ENCODE data around the gene NLRP4.

The NLRP4 gene

GRCh38 chr19:55836340-55836739, at the start of gene NLRP4:
NLRP4 (plus strand) TSS chr19:55836540; CDS start chr19:55852081, 15,541 bp downstream.
- no peak for DNase-seq (ENCODE audit: low read depth)

GRCh38 chr19:55795021-55795420, 41.3 kb upstream of the NLRP4 start:
- DNase-seq (ENCODE audit: low read depth), result no peak

- DNase-seq (ENCODE audit: low read depth), result no peak
Measured at GRCh38 chr19:55801416-55801815, 34.9 kb upstream of the NLRP4 start.

GRCh38 chr19:55802281-55802680, 34.1 kb upstream of the NLRP4 start:
- DNase-seq (ENCODE audit: low read depth), result no peak

GRCh38 chr19:55809381-55810058, 26.8 kb upstream of the NLRP4 start:
- no peak for DNase-seq (ENCODE audit: low read depth)

GRCh38 chr19:55811340-55811739, 25.0 kb upstream of the NLRP4 start:
- DNase-seq (ENCODE audit: low read depth), result no peak

- DNase-seq (ENCODE audit: low read depth), result no peak
Measured at GRCh38 chr19:55812449-55812848, 23.9 kb upstream of the NLRP4 start.

- no peak for DNase-seq (ENCODE audit: low read depth)
Measured at GRCh38 chr19:55813906-55814305, 22.4 kb upstream of the NLRP4 start.

GRCh38 chr19:55820037-55820436, 16.3 kb upstream of the NLRP4 start:
- DNase-seq (ENCODE audit: low read depth), result no peak

GRCh38 chr19:55830656-55831055, 5.7 kb upstream of the NLRP4 start:
- DNase-seq (ENCODE audit: low read depth), result no peak

- no peak for DNase-seq (ENCODE audit: low read depth)
Measured at GRCh38 chr19:55831846-55832245, 4.5 kb upstream of the NLRP4 start, which contains the start of gene NLRP11. NLRP11 (minus strand) TSS chr19:55831999; CDS start chr19:55818174, 13,825 bp downstream.

GRCh38 chr19:55832676-55833075, 3.7 kb upstream of the NLRP4 start:
- DNase-seq (ENCODE audit: low read depth), result no peak

- no peak for DNase-seq (ENCODE audit: low read depth)
Measured at GRCh38 chr19:55838251-55838650, 1.9 kb downstream of the NLRP4 start.

- DNase-seq (ENCODE audit: low read depth), result no peak
Measured at GRCh38 chr19:55838906-55839305, 2.6 kb downstream of the NLRP4 start.

GRCh38 chr19:55855160-55855559, 18.8 kb downstream of the NLRP4 start:
- no peak for DNase-seq (ENCODE audit: low read depth)

GRCh38 chr19:55857149-55857548, 20.8 kb downstream of the NLRP4 start:
- no peak for DNase-seq (ENCODE audit: low read depth)

- DNase-seq (ENCODE audit: low read depth), result no peak
Measured at GRCh38 chr19:55857974-55858373, 21.6 kb downstream of the NLRP4 start.

GRCh38 chr19:55858401-55858800, 22.1 kb downstream of the NLRP4 start:
- DNase-seq (ENCODE audit: low read depth), result no peak

GRCh38 chr19:55858969-55859368, 22.6 kb downstream of the NLRP4 start:
- no peak for DNase-seq (ENCODE audit: low read depth)

- DNase-seq (ENCODE audit: low read depth), result no peak
Measured at GRCh38 chr19:55866521-55866920, 30.2 kb downstream of the NLRP4 start.

GRCh38 chr19:55867101-55867500, 30.8 kb downstream of the NLRP4 start:
- no peak for DNase-seq (ENCODE audit: low read depth)

GRCh38 chr19:55870736-55871135, 34.4 kb downstream of the NLRP4 start:
- DNase-seq (ENCODE audit: low read depth), result no peak

GRCh38 chr19:55877211-55877610, 40.9 kb downstream of the NLRP4 start:
- no peak for DNase-seq (ENCODE audit: low read depth)

GRCh38 chr19:55882626-55883025, 46.3 kb downstream of the NLRP4 start:
- no peak for DNase-seq (ENCODE audit: low read depth)
